ENCODE data around the gene CHD3. TPM values are rescaled to one million over a fixed set of nuclear protein-coding genes. Genes with fewer than 3 reads are reported as not detected.
"Not testable (repeated sequence)": the region's sequence is repeated elsewhere in the genome, so short reads cannot be mapped to it uniquely, and the experiment has no call there.

Gene CHD3
- total and polyA plus RNA-seq, 4 donors = 60.9 to 112 (median 76.5) TPM

GRCh38 chr17:7947651-7948050 lies 59.1 kb downstream of the CHD3 start:
- no peak overlapping the region for H3K27ac ChIP-seq (ENCODE audit: low read depth in 1 of 2, low read length in 1 of 2)
- DNase-seq (no peak), ATAC-seq (ENCODE audit: insufficient read depth, low FRiP score) (no peak)
- no peaks in the 10 kb centered on the region for H3K27me3 ChIP-seq (ENCODE audit: control insufficient read depth in 3 of 3, insufficient read depth in 3 of 3, low read length in 2 of 3)
- TF ChIP-seq CTCF (IDR thresholded peaks at IDR 0.05; ENCODE audit: control extremely low read depth, extremely low read depth) = no peak
- H3K9me3 ChIP-seq (ENCODE audit: control insufficient read depth in 4 of 4, insufficient read depth in 3 of 4, low read length in 3 of 4) = no peaks in the 10 kb centered on the region
- H3K4me3 ChIP-seq = no peak overlapping the region
- H3K4me1 ChIP-seq (ENCODE audit: control insufficient read depth in 5 of 5, insufficient read depth in 5 of 5, low read length in 5 of 5) = no peaks in the 10 kb centered on the region
- WGBS, 2 donors = 93 to 95% methylated on average over 5 of the region's 5 CpGs
- H3K36me3 ChIP-seq (ENCODE audit: control insufficient read depth in 4 of 4, insufficient read depth in 4 of 4, low read length in 4 of 4) = peaks cover 22 to 50% (median 44%) of the 10 kb centered on the region in 4 donors
- no peak overlapping the region for H3K9ac ChIP-seq (ENCODE audit: insufficient read depth in 1 of 2, low read length in 2 of 2)

- Histone ChIP-seq H3K27me3 (ENCODE audit: control insufficient read depth in 3 of 3, insufficient read depth in 3 of 3, low read length in 2 of 3) (no peaks in the 10 kb centered on the region), H3K27ac (ENCODE audit: low read depth in 1 of 2, low read length in 1 of 2) (no peak overlapping the region), H3K4me1 (ENCODE audit: control insufficient read depth in 5 of 5, insufficient read depth in 5 of 5, low read length in 5 of 5) (peaks cover 0 to 2% (median 0%) of the 10 kb centered on the region in 5 donors), H3K36me3 (ENCODE audit: control insufficient read depth in 4 of 4, insufficient read depth in 4 of 4, low read length in 4 of 4) (peaks cover 3 to 30% (median 29%) of the 10 kb centered on the region in 4 donors), H3K9ac (ENCODE audit: insufficient read depth in 1 of 2, low read length in 2 of 2) (no peak overlapping the region), H3K4me3 (no peak overlapping the region), H3K9me3 (ENCODE audit: control insufficient read depth in 4 of 4, insufficient read depth in 3 of 4, low read length in 3 of 4) (no peaks in the 10 kb centered on the region)
- ATAC-seq (ENCODE audit: insufficient read depth, low FRiP score) (no peak), DNase-seq (no peak)
- WGBS, 2 donors = 77 to 97% methylated on average over 3 of the region's 3 CpGs
- TF ChIP-seq CTCF (IDR thresholded peaks at IDR 0.05; ENCODE audit: control extremely low read depth, extremely low read depth) = no peak
Measured at GRCh38 chr17:7950578-7950977, 62.0 kb downstream of the CHD3 start.

- peaks cover 0 to 7% (median 4%) of the 10 kb centered on the region in 5 donors for H3K4me1 ChIP-seq (ENCODE audit: control insufficient read depth in 5 of 5, insufficient read depth in 5 of 5, low read length in 5 of 5)
- DNase-seq (no peak), ATAC-seq (ENCODE audit: insufficient read depth, low FRiP score) (no peak)
- no peaks in the 10 kb centered on the region for H3K27me3 ChIP-seq (ENCODE audit: control insufficient read depth in 3 of 3, insufficient read depth in 3 of 3, low read length in 2 of 3)
- no peak overlapping the region for H3K9ac ChIP-seq (ENCODE audit: insufficient read depth in 1 of 2, low read length in 2 of 2)
- H3K27ac ChIP-seq (ENCODE audit: low read depth in 1 of 2, low read length in 1 of 2) = peak overlapping the region in 1 of 2 donors; percentile 74
- H3K9me3 ChIP-seq (ENCODE audit: control insufficient read depth in 4 of 4, insufficient read depth in 3 of 4, low read length in 3 of 4) = no peaks in the 10 kb centered on the region
- 68 to 76% methylated on average over 5 of the region's 5 CpGs for WGBS, 2 donors
- TF ChIP-seq CTCF (IDR thresholded peaks at IDR 0.05; ENCODE audit: control extremely low read depth, extremely low read depth) = no peak
- no peak overlapping the region for H3K4me3 ChIP-seq
- H3K36me3 ChIP-seq (ENCODE audit: control insufficient read depth in 4 of 4, insufficient read depth in 4 of 4, low read length in 4 of 4) = peaks cover 3 to 25% (median 24%) of the 10 kb centered on the region in 4 donors
Measured at GRCh38 chr17:7951143-7951792, 62.7 kb downstream of the CHD3 start.

- 94 to 96% methylated on average over 13 of the region's 13 CpGs for WGBS, 2 donors
- H3K27me3 ChIP-seq (ENCODE audit: control insufficient read depth in 3 of 3, insufficient read depth in 3 of 3, low read length in 2 of 3); H3K4me3 ChIP-seq; ATAC-seq (ENCODE audit: insufficient read depth, low FRiP score); H3K9ac ChIP-seq (ENCODE audit: insufficient read depth in 1 of 2, low read length in 2 of 2); DNase-seq; H3K9me3 ChIP-seq (ENCODE audit: control insufficient read depth in 4 of 4, insufficient read depth in 3 of 4, low read length in 3 of 4): not testable (repeated sequence)
- Histone ChIP-seq H3K27ac (ENCODE audit: low read depth in 1 of 2, low read length in 1 of 2) (peak overlapping the region in 1 of 2 donors; percentile 6), H3K36me3 (ENCODE audit: control insufficient read depth in 4 of 4, insufficient read depth in 4 of 4, low read length in 4 of 4) (peaks cover 0 to 11% (median 9%) of the 10 kb centered on the region in 4 donors), H3K4me1 (ENCODE audit: control insufficient read depth in 5 of 5, insufficient read depth in 5 of 5, low read length in 5 of 5) (peaks cover 0 to 11% (median 5%) of the 10 kb centered on the region in 5 donors)
Measured at GRCh38 chr17:7953266-7953665, 64.7 kb downstream of the CHD3 start.

All from lung (tissue), 12 donors.